Nephron progenitor cell (in vitro differentiated cells): ENCODE measurements around the gene TNFRSF6B.
A peak's percentile ranks its signal among the peaks of the same experiment; 100 is the strongest.

Experiments
- DNase-seq: peaks from one replicate; pipeline ENCODE4 v3.0.0; 2021
- H3K27ac Mint-ChIP-seq: 2 replicates; pipeline ENCODE4 v1.8.0; 2021; ENCODE audit warnings: mild to moderate bottlenecking, moderate library complexity, mixed read lengths
- H3K27me3 Mint-ChIP-seq: 2 replicates; pipeline ENCODE4 v1.8.0; 2021; ENCODE audit warnings: mild to moderate bottlenecking, low read depth, mixed read lengths; ENCODE audit not compliant: poor library complexity
- H3K36me3 Mint-ChIP-seq: 2 replicates; pipeline ENCODE4 v1.8.0; 2021; ENCODE audit warnings: low read depth, mixed read lengths
- H3K4me1 Mint-ChIP-seq: 2 replicates; pipeline ENCODE4 v1.8.0; 2021; ENCODE audit warnings: mixed read lengths
- H3K4me3 Mint-ChIP-seq: 2 replicates; pipeline ENCODE4 v1.8.0; 2021; ENCODE audit warnings: mild to moderate bottlenecking, moderate library complexity, mixed read lengths
- H3K9me3 Mint-ChIP-seq: 2 replicates; pipeline ENCODE4 v1.8.0; 2021; ENCODE audit warnings: mild to moderate bottlenecking, moderate library complexity, mixed read lengths
- TF ChIP-seq, protein P1 (sequence below): fragments of 200-600 bp; sonication (generic); IDR thresholded peaks from 2 replicates; pipeline ENCODE4 v1.5.0; 2021; ENCODE audit warnings: antibody characterized with exemption

The TNFRSF6B gene

DNA sequence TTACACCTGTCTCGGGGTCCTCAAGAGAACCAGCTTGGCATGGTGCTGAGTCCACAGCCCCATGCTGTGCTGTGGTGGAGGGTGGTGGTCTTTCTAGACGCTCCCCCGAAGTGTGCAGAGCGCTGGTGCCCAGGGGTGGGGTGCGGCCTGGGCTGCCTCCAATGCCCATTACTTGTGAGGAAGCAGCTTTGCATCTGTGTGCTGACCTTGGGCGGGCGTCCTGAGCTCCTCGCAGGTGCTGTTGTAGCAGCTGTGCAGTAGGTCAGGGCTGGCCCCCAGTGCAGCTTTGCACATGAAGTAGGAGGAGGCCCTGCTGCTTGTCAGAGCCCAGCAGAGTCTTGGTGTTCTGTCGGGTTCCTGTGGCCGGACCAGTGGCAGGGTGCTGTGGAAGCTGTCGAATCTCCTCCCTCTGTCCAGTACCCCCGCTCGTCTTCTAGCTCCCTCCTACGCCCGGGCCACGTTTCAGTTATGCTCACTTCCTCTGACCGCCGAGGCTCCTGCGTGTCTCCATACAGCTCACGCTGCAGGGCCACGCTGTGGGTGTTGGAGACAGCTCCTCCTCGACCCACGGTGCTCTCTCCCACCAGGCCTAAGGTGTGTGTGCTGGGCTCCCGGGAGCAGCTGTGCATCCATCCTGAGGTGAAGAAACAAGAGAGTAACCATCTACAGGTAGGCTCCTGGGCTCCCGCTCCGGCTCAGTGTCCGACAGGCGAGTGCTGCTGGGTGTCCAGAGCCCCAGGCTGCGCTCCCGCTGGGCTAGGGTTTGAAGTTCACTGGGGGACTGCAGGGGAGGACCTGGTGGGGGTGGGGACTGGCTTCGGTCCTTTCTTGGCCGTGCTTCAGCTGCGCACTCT lies 34.3 kb upstream of the TNFRSF6B start:
- H3K36me3 Mint-ChIP-seq = peaks cover 20% of the 10 kb centered on the region
- H3K4me3 Mint-ChIP-seq = no peak overlapping the region
- TF ChIP-seq, protein P1, sequence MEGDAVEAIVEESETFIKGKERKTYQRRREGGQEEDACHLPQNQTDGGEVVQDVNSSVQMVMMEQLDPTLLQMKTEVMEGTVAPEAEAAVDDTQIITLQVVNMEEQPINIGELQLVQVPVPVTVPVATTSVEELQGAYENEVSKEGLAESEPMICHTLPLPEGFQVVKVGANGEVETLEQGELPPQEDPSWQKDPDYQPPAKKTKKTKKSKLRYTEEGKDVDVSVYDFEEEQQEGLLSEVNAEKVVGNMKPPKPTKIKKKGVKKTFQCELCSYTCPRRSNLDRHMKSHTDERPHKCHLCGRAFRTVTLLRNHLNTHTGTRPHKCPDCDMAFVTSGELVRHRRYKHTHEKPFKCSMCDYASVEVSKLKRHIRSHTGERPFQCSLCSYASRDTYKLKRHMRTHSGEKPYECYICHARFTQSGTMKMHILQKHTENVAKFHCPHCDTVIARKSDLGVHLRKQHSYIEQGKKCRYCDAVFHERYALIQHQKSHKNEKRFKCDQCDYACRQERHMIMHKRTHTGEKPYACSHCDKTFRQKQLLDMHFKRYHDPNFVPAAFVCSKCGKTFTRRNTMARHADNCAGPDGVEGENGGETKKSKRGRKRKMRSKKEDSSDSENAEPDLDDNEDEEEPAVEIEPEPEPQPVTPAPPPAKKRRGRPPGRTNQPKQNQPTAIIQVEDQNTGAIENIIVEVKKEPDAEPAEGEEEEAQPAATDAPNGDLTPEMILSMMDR = no peak
- peaks cover 28% of the 10 kb centered on the region for H3K4me1 Mint-ChIP-seq
- no peaks in the 10 kb centered on the region for H3K27me3 Mint-ChIP-seq
- H3K9me3 Mint-ChIP-seq = no peaks in the 10 kb centered on the region
- H3K27ac Mint-ChIP-seq = no peak overlapping the region
- DNase-seq = no peak

DNA sequence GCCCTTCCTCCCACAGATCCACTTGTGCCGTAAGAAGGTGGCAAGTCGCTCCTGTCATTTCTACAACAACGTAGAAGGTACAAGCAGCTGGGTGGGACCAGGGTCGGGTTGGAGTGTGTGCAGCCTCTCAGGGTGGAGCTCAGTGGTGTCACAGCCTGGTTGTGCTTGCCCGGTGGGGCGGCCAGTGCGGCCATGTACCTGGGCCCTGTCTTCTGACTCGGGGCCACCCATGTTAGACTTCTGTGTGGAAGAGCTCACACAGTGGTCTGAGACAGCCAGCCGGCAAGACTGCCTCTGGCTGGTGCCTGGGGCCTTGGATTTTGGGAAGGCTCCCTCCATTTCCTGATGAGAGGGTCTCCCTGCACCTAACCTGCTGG lies 33.7 kb upstream of the TNFRSF6B start:
- TF ChIP-seq, protein P1 = no peak
- Mint-ChIP-seq H3K4me1 (peaks cover 26% of the 10 kb centered on the region), H3K27me3 (no peaks in the 10 kb centered on the region), H3K36me3 (peaks cover 26% of the 10 kb centered on the region), H3K9me3 (no peaks in the 10 kb centered on the region), H3K4me3 (no peak overlapping the region), H3K27ac (no peak overlapping the region)
- no peak for DNase-seq

DNA sequence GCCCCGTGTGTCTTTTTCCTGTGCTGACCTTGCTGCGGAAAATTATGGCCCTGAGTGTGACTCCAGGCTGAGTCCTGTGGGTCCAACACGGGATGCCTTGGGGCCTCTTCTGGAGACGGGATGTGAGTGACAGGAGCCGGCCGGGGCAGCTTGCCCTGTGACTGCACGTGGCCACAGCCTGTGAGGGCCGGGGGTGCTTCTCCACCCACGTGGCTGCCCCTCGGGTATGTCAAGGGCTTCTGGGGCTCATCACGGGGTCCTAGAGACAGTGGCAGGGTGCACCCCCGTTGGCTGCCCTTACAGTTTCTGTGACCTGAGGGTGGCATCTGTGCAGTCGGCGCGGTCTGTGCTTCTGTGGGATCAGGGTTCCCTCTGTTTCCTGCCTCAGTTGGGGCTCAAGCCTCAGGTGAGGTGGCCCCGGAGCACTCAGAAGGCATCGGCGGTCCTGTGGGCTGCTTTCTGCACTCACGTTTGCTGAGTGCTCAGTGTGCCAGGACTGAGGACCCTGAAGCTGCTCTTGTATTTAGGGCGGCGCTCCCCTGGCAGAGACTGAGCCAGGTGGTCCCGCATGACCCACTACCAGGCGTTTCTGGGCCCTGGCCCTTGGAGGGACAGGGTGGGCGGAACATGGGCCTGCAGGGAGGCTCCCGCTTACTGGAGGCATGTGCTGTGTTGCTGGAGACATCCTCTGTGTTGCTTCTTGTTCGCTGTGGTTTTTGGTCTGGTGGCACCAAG lies 33.0 kb upstream of the TNFRSF6B start:
- no peaks in the 10 kb centered on the region for H3K9me3 Mint-ChIP-seq
- no peaks in the 10 kb centered on the region for H3K27me3 Mint-ChIP-seq
- TF ChIP-seq, protein P1 = no peak
- H3K27ac Mint-ChIP-seq = no peak overlapping the region
- H3K36me3 Mint-ChIP-seq = peaks cover 32% of the 10 kb centered on the region
- no peak for DNase-seq
- H3K4me1 Mint-ChIP-seq = peaks cover 20% of the 10 kb centered on the region
- H3K4me3 Mint-ChIP-seq = no peak overlapping the region

DNA sequence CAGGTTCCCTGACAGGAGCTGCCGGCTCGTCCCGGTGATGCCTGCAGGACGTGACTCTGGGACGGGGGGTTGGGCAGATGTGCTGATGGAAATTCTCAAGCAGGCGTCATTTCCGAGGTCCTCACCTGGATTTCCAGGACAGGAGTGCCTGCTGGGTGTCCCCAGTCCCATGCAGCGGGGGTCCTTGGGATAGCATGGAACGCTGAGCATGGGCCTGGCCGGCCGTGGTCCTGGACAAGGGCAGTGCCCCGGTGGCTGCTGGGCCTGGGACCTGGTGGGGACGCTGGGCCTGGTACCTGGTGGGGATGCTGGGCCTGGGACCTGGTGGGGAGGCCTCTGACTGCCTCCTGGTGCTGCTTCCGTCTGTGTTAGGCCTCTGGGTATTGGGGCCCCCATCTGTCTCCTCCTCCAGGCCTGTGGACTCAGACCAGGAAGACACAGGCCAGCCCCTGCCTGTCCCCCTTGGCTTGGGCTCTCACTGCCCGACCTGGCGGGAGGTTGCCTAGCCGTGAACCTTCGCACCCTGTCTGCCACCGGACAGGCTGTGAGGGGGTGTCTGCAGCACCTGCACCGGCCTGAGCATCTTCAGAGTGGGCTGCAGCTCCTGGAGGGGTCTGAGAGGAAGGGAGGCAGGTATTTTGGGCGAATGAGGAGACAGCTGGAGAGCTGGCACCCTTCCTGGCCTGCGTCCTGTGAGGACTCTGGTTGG lies 32.2 kb upstream of the TNFRSF6B start:
- Mint-ChIP-seq H3K4me3 (no peak overlapping the region), H3K4me1 (peaks cover 12% of the 10 kb centered on the region), H3K36me3 (peaks cover 39% of the 10 kb centered on the region), H3K9me3 (no peaks in the 10 kb centered on the region), H3K27me3 (no peaks in the 10 kb centered on the region), H3K27ac (no peak overlapping the region)
- TF ChIP-seq, protein P1 = no peak
- no peak for DNase-seq

DNA sequence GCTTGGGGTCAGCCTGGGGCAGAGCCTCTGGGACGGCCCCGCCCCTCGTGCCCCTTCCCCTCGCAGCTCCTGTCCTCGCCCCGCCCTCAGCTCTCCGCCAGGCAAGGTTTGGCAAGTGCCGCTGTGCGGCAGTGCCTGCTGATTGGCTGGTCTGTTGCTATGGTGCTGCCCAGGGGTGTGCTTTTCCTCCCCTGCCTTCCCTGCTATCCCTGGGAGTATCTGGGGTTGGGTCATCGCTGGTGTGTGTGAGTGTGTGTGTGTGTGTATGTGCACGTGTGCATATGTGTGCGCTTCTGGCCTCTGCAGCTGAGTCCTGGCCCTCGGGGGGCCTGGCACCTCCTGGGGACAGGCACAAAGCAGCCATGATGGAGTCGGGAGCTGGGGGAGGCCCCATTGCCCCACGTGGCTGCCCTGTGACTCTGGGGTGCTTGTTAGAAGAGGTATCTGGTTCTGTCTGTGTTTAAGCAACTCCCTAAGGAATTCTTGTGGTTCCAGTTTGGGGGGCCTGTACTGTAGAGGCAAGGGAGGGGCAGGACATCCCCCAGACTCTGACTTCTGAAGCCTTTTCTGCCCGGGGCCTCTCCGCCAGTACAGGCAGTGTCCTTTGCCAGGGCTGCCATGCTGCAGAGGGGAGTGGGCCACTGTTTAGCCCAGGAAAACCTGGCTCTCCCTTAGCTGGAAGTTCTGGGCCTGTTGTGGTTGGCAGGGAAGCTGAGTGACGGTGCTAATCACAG lies 31.4 kb upstream of the TNFRSF6B start:
- Mint-ChIP-seq H3K9me3 (no peaks in the 10 kb centered on the region), H3K27ac (peak overlapping the region; percentile 88), H3K27me3 (no peaks in the 10 kb centered on the region), H3K36me3 (peaks cover 34% of the 10 kb centered on the region), H3K4me1 (peaks cover 5% of the 10 kb centered on the region), H3K4me3 (peak overlapping the region; percentile 30)
- TF ChIP-seq, protein P1 = no peak
- DNase-seq = peak; percentile 64
